Nephron progenitor cell (in vitro differentiated cells): ENCODE results near the gene CTRB2.
A peak's percentile ranks its signal among the peaks of the same experiment; 100 is the strongest.

ENCODE experiments used
- DNase-seq: peaks from one replicate; pipeline ENCODE4 v3.0.0; 2021
- H3K27ac Mint-ChIP-seq: 2 replicates; pipeline ENCODE4 v1.8.0; 2021; ENCODE audit warnings: mild to moderate bottlenecking, moderate library complexity, mixed read lengths
- H3K27me3 Mint-ChIP-seq: 2 replicates; pipeline ENCODE4 v1.8.0; 2021; ENCODE audit warnings: mild to moderate bottlenecking, low read depth, mixed read lengths; ENCODE audit not compliant: poor library complexity
- H3K36me3 Mint-ChIP-seq: 2 replicates; pipeline ENCODE4 v1.8.0; 2021; ENCODE audit warnings: low read depth, mixed read lengths
- H3K4me1 Mint-ChIP-seq: 2 replicates; pipeline ENCODE4 v1.8.0; 2021; ENCODE audit warnings: mixed read lengths
- H3K4me3 Mint-ChIP-seq: 2 replicates; pipeline ENCODE4 v1.8.0; 2021; ENCODE audit warnings: mild to moderate bottlenecking, moderate library complexity, mixed read lengths
- H3K9me3 Mint-ChIP-seq: 2 replicates; pipeline ENCODE4 v1.8.0; 2021; ENCODE audit warnings: mild to moderate bottlenecking, moderate library complexity, mixed read lengths
- TF ChIP-seq, protein P1 (sequence below): fragments of 200-600 bp; sonication (generic); IDR thresholded peaks from 2 replicates; pipeline ENCODE4 v1.5.0; 2021; ENCODE audit warnings: antibody characterized with exemption

The CTRB2 gene

DNA sequence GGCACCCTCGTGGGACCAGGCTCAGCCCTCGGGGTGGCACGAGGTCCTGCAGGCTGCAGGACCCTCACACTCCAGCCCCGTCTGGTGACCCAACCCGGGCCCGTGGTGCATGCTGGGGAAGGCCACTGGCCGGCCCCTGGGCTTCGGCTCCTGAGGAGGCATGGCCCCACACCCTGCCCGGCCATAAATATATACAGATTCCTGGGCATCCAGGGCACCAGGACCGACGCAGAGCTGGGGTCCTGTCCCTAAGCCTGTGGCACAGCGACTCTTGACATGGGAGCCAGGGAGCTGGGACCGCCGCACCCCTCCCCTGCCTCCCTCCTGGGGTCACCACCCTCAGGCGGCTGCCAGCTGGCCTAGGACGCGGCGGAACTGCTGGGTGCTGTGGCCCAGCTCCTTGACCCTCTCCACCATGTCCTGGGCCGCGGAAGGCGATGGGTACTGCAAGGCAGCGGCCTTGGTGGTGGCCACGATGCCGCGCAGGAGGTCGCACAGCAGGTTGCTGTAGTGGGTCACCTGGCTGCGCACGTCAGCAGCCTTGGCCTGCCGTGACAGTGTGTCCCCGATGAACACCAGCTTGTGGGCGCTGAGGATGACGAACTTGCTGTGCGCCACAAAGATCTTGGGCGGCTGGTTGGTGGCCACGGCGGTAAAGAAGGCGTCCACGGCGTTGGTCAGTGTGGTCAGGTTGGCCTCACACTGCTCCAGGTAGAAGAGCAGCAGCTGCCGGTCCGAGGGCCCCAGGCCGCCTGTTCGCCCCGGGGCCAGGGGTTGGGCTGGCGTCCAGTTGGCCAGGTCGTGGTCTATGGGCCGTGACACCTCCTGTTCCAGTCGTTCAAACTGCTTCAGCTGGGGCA is 22.4 kb upstream of the CTRB2 start:
- H3K4me1 Mint-ChIP-seq: peaks cover 9% of the 10 kb centered on the region
- H3K27ac Mint-ChIP-seq: no peak overlapping the region
- peaks cover 23% of the 10 kb centered on the region for H3K36me3 Mint-ChIP-seq
- no peak for DNase-seq
- no peaks in the 10 kb centered on the region for H3K9me3 Mint-ChIP-seq
- TF ChIP-seq, protein P1, sequence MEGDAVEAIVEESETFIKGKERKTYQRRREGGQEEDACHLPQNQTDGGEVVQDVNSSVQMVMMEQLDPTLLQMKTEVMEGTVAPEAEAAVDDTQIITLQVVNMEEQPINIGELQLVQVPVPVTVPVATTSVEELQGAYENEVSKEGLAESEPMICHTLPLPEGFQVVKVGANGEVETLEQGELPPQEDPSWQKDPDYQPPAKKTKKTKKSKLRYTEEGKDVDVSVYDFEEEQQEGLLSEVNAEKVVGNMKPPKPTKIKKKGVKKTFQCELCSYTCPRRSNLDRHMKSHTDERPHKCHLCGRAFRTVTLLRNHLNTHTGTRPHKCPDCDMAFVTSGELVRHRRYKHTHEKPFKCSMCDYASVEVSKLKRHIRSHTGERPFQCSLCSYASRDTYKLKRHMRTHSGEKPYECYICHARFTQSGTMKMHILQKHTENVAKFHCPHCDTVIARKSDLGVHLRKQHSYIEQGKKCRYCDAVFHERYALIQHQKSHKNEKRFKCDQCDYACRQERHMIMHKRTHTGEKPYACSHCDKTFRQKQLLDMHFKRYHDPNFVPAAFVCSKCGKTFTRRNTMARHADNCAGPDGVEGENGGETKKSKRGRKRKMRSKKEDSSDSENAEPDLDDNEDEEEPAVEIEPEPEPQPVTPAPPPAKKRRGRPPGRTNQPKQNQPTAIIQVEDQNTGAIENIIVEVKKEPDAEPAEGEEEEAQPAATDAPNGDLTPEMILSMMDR: no peak
- no peak overlapping the region for H3K4me3 Mint-ChIP-seq
- H3K27me3 Mint-ChIP-seq: no peaks in the 10 kb centered on the region

DNA sequence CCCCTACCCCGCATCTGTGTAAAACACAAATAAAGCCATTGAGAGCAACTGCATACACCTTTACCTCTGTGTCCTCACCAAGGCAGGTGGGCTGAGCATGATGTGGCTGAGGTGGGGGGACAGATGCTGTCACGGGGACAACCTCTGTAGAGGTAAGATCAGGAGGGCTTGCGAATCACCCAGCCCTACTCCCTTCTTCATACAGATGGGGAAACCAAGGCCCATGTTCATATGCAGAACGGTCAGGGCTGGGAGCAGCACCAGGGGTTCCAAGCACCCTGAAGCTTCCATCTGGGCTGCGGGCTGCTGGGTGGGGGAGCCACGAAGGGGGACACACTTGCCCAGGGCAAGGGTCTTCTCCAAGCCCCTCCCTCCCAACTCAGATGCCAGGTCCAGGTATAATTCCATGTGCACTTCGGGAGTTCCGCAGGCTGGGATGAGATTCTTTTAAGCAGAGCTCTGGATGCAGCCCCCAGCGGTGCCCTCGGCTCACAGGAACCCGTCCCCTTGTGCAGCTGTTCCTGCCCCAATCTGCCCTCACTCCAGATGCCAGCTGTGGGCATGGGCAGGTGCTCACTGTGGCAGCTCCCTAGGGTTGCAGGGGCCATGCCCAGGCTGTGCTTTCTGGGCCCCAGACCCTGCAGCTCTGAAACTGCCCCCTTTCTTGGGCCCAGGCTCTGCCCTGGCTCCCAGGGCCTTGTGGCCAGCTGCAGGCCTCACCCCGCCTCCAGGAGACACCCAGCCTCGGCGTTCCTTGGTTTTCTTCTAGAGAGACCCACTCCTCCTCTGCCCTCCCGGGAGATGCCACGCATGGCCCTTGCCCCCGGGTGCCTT is 21.4 kb upstream of the CTRB2 start:
- Mint-ChIP-seq H3K4me3 (no peak overlapping the region), H3K9me3 (no peaks in the 10 kb centered on the region)

GRCh38 chr16:75227361-75228142 is 20.6 kb upstream of the CTRB2 start:
- Mint-ChIP-seq H3K9me3 (no peaks in the 10 kb centered on the region), H3K4me3 (no peak overlapping the region), H3K27me3 (no peaks in the 10 kb centered on the region), H3K27ac (peak overlapping the region; percentile 23), H3K36me3 (peaks cover 16% of the 10 kb centered on the region), H3K4me1 (peaks cover 8% of the 10 kb centered on the region)
- DNase-seq: no peak
- TF ChIP-seq, protein P1: no peak

More for the DNA sequence above, 21.4 kb upstream of the CTRB2 start:
- H3K27ac Mint-ChIP-seq: no peak overlapping the region
- no peaks in the 10 kb centered on the region for H3K27me3 Mint-ChIP-seq
- peaks cover 23% of the 10 kb centered on the region for H3K36me3 Mint-ChIP-seq
- peaks cover 8% of the 10 kb centered on the region for H3K4me1 Mint-ChIP-seq
- TF ChIP-seq, protein P1: no peak
- no peak for DNase-seq

- peaks cover 13% of the 10 kb centered on the region for H3K4me1 Mint-ChIP-seq
- TF ChIP-seq, protein P1: no peak
- DNase-seq: no peak
- peaks cover 12% of the 10 kb centered on the region for H3K36me3 Mint-ChIP-seq
- no peaks in the 10 kb centered on the region for H3K9me3 Mint-ChIP-seq
- H3K27me3 Mint-ChIP-seq: no peaks in the 10 kb centered on the region
- no peak overlapping the region for H3K27ac Mint-ChIP-seq
- H3K4me3 Mint-ChIP-seq: no peak overlapping the region
Measured at GRCh38 chr16:75226550-75227360, 19.8 kb upstream of the CTRB2 start.
